Stimulated activated CD4-positive, alpha-beta T cell treated with anti-CD3 and anti-CD28 coated beads, Interleukin-15, amount 100 ng/mL, for 24 hours (primary cell): ENCODE data around the gene TRIM61.
"Not testable (repeated sequence)": the region's sequence is repeated elsewhere in the genome, so short reads cannot be mapped to it uniquely, and the experiment has no call there.

Experiments used
- DNase-seq: peaks from one replicate; pipeline ENCODE4 v3.0.0-alpha.2; 2020

The TRIM61 gene

GRCh38 chr4:164956766-164957643, 20.5 kb downstream of the TRIM61 start:
- DNase-seq = peak; percentile 88

GRCh38 chr4:164955107-164955805, 22.2 kb downstream of the TRIM61 start:
- DNase-seq = no peak

GRCh38 chr4:164952551-164952950, 24.9 kb downstream of the TRIM61 start:
- DNase-seq = no peak

- no peak for DNase-seq
Observed at GRCh38 chr4:164949448-164950143, 27.9 kb downstream of the TRIM61 start.

- no peak for DNase-seq
Observed at GRCh38 chr4:164948975-164949374, 28.5 kb downstream of the TRIM61 start.

- DNase-seq = not testable (repeated sequence)
Observed at GRCh38 chr4:164948006-164948405, 29.5 kb downstream of the TRIM61 start.

GRCh38 chr4:164946810-164947209, 30.6 kb downstream of the TRIM61 start:
- no peak for DNase-seq

GRCh38 chr4:164945146-164945545, 32.3 kb downstream of the TRIM61 start:
- no peak for DNase-seq

- no peak for DNase-seq
Observed at GRCh38 chr4:164943192-164943591, 34.3 kb downstream of the TRIM61 start.

- no peak for DNase-seq
Observed at GRCh38 chr4:164937576-164938270, 39.7 kb downstream of the TRIM61 start.

GRCh38 chr4:164935865-164936606, 41.4 kb downstream of the TRIM61 start:
- DNase-seq = not testable (repeated sequence)

GRCh38 chr4:164935363-164935762, 42.1 kb downstream of the TRIM61 start:
- DNase-seq = no peak

GRCh38 chr4:164933244-164933643, 44.2 kb downstream of the TRIM61 start:
- no peak for DNase-seq

GRCh38 chr4:164931551-164932324, 45.7 kb downstream of the TRIM61 start:
- DNase-seq = no peak

- no peak for DNase-seq
Observed at GRCh38 chr4:164930647-164931046, 46.8 kb downstream of the TRIM61 start.

- not testable (repeated sequence) for DNase-seq
Observed at GRCh38 chr4:164927101-164927500, 50.4 kb downstream of the TRIM61 start.

GRCh38 chr4:164926301-164926700, 51.2 kb downstream of the TRIM61 start:
- no peak for DNase-seq

- no peak for DNase-seq
Observed at GRCh38 chr4:164924670-164925238, 52.7 kb downstream of the TRIM61 start.

GRCh38 chr4:164918956-164919355, 58.5 kb downstream of the TRIM61 start:
- no peak for DNase-seq
